Immature natural killer cell (primary cell): Measurements from ENCODE around the gene KIRREL3. TPM values are rescaled to one million over a fixed set of nuclear protein-coding genes. Genes with fewer than 3 reads are reported as not detected.

Experiments
- DNase-seq, 3 donors: peaks; one replicate each; pipeline ENCODE4 v3.0.0; 2022; ENCODE audit warnings: mixed read lengths in 1 of 3
- H3K27ac Mint-ChIP-seq, 6 donors: one replicate each; pipeline ENCODE4 v1.8.0; 2020; ENCODE audit warnings: mixed read lengths in 6 of 6, mild to moderate bottlenecking in 5 of 6, inconsistent platforms in 4 of 6, moderate library complexity in 3 of 6
- H3K27me3 Mint-ChIP-seq, 3 donors: one replicate each; pipeline ENCODE4 v1.8.0; 2020 to 2021; ENCODE audit warnings: low read depth in 3 of 3, mild to moderate bottlenecking in 3 of 3, mixed read lengths in 3 of 3, moderate library complexity in 3 of 3, inconsistent platforms in 1 of 3
- H3K36me3 Mint-ChIP-seq, 3 donors: one replicate each; pipeline ENCODE4 v1.8.0; 2020; ENCODE audit warnings: mixed read lengths in 3 of 3, inconsistent platforms in 2 of 3, mild to moderate bottlenecking in 2 of 3
- H3K4me1 Mint-ChIP-seq, 2 donors: one replicate each; pipeline ENCODE4 v1.8.0; 2020; ENCODE audit warnings: inconsistent platforms in 2 of 2, mild to moderate bottlenecking in 2 of 2, mixed read lengths in 2 of 2, moderate library complexity in 1 of 2
- H3K4me3 Mint-ChIP-seq, 5 donors: one replicate each; pipeline ENCODE4 v1.8.0; 2020; ENCODE audit warnings: mild to moderate bottlenecking in 5 of 5, mixed read lengths in 5 of 5, inconsistent platforms in 3 of 5, moderate library complexity in 3 of 5
- H3K9me3 Mint-ChIP-seq, 6 donors: one replicate each; pipeline ENCODE4 v1.8.0; 2020; ENCODE audit warnings: mild to moderate bottlenecking in 6 of 6, mixed read lengths in 6 of 6, inconsistent platforms in 4 of 6, moderate library complexity in 3 of 6
- polyA plus RNA-seq, 3 donors: library from polyadenylated mRNA; unstranded; fragments of 300-500 nt; fragmentation: Illumina TruSeq; gene quantifications; one replicate each; pipeline ENCODE4 v1.2.3, GENCODE V29; 2021

The KIRREL3 gene
- polyA plus RNA-seq, 3 donors from 2014 or later, result 0.66 TPM; not detected in 2

DNA sequence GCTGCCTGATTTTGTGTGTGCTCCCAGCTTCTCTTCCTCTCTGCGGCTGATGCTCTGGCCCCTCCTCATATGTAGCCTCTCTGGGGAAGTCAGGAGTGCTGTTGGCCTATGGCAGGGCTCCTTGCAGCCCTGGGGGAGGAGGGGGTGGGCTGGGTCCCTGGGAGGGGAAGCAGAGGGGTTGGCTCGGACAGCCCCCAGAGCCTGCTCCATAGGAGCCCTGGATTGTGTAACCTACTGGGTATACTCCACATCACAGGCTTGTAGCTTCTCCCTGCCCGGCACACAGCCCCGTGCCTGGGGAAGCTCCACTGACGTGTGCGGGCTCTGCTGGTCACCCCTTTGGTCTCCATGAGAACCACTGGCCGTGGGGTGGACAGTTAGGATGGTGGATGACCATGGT is 531.3 kb downstream of the KIRREL3 start:
- DNase-seq, result no peak
- Mint-ChIP-seq H3K27ac (no peak overlapping the region), H3K27me3 (peaks cover 0 to 2% (median 2%) of the 10 kb centered on the region in 3 donors), H3K9me3 (no peaks in the 10 kb centered on the region), H3K36me3 (no peaks in the 10 kb centered on the region), H3K4me1 (peaks cover 18 to 21% of the 10 kb centered on the region in 2 donors), H3K4me3 (no peak overlapping the region)

DNA sequence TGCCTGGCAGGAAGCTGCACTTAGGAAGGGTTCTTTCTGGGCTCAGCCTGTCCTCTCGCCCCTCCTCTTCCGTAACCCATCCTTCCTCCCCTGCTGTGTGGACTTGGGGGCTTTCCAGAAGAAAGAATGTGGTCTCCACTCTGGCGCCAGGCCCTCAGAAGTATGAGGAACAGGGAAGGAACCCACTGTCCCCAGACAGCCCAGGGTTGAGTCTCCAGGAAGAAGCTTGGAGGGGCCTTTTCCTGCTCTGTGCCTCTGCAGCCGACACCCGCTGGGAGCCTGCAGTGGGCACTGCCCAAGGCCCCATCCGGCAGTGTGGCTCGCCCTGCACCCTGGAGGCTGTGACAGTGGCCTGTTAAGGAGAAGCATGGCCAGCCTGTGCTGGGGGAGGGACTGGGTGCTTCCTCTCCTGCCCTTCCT is 532.5 kb downstream of the KIRREL3 start:
- Mint-ChIP-seq H3K4me1 (peaks cover 19 to 21% of the 10 kb centered on the region in 2 donors), H3K27me3 (peaks cover 0 to 6% (median 2%) of the 10 kb centered on the region in 3 donors), H3K27ac (peak overlapping the region in 2 of 6 donors; percentile 35 to 40), H3K4me3 (no peak overlapping the region), H3K9me3 (no peaks in the 10 kb centered on the region), H3K36me3 (no peaks in the 10 kb centered on the region)
- DNase-seq, result no peak

DNA sequence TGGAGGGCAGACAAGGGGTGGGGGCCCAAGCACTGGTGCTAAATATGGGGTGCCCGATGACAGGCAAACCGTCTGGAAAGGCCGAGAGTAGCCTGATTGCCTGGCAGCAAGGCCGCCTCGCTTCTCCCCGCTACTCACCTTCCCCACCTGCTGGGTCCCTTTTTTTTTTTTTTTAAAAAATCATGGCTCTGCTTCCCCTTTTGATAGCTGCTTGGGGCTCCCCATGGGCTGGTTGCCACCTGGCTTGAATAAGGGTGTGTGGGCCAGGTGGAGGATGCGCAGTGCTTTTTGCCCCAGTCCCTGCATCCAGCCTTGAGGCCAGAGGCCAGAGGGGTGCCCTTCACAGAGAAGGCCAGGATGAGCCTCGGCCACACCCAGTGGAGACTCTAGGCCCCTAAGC is 533.1 kb downstream of the KIRREL3 start:
- Mint-ChIP-seq H3K4me3 (no peak overlapping the region), H3K27me3 (peaks cover 0 to 6% (median 2%) of the 10 kb centered on the region in 3 donors)
- DNase-seq, result no peak

DNA sequence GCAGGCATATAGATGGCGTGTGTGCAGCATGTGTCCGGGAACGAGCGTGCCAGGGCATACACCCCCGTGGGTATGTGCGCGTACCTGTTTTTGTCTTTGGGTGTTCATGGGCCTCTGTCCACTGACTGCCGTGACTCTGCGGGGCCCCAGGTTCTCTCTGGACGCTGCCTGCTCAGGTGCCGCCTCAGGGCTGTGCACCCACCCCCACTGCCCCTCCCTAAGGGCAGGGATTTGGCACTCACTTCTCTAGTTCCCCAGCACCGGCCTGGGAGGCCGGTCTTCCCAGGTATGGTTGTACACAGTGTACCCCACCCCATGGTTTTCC is 533.6 kb downstream of the KIRREL3 start:
- Mint-ChIP-seq H3K9me3 (no peaks in the 10 kb centered on the region), H3K4me3 (no peak overlapping the region), H3K36me3 (no peaks in the 10 kb centered on the region), H3K27me3 (peaks cover 0 to 6% (median 2%) of the 10 kb centered on the region in 3 donors), H3K27ac (no peak overlapping the region), H3K4me1 (peaks cover 19 to 21% of the 10 kb centered on the region in 2 donors)
- DNase-seq, result no peak

More for the DNA sequence above, 533.1 kb downstream of the KIRREL3 start:
- peaks cover 19 to 21% of the 10 kb centered on the region in 2 donors for H3K4me1 Mint-ChIP-seq
- no peaks in the 10 kb centered on the region for H3K9me3 Mint-ChIP-seq
- no peak overlapping the region for H3K27ac Mint-ChIP-seq
- no peaks in the 10 kb centered on the region for H3K36me3 Mint-ChIP-seq

DNA sequence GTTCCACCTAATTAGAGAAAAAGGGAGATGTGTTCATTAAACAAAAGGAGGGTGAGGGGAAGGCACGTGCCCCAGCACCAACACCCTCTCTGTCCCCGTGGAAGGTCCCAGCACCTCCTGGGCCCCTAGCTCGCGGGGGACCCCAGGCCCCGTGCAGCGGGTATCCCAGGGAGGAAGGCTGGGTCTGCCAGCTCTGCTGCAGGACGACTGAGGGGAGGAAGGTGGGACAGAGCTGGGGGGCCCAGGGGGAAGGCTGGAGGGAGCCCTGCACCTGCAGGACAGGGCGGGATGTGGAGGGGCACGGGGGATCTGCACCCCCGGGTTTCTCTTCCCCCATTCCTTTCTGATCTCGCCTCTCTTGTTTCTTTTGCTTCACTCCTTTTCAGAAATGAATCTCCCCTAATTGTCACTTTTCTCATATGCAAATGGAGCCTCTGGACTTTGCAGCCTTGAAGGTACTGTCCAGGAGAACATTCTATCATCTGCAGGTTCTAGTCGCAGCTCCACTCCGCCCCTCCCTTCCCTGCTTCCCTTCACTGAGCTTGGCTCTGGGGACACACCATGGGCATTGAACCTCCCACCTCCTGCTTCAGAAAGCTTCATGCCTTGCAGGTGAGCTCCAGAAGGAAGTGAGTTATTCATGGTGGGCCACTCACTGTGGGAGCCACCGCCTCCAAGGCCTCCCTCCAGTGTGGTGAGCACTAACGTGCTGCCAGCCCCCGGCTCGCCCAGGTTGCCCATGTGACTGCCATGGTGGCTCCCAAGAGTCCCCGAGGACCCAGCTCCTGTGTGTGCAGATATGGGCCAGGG is 534.1 kb downstream of the KIRREL3 start:
- H3K4me3 Mint-ChIP-seq, result peak overlapping the region in 4 of 5 donors; percentile 62 to 81 (median 72)
- peaks cover 0 to 6% (median 2%) of the 10 kb centered on the region in 3 donors for H3K27me3 Mint-ChIP-seq
- H3K4me1 Mint-ChIP-seq, result peaks cover 19 to 21% of the 10 kb centered on the region in 2 donors
- DNase-seq, result no peak
- peak overlapping the region in 3 of 6 donors; percentile 10 to 91 (median 84) for H3K27ac Mint-ChIP-seq
- no peaks in the 10 kb centered on the region for H3K9me3 Mint-ChIP-seq
- no peaks in the 10 kb centered on the region for H3K36me3 Mint-ChIP-seq

DNA sequence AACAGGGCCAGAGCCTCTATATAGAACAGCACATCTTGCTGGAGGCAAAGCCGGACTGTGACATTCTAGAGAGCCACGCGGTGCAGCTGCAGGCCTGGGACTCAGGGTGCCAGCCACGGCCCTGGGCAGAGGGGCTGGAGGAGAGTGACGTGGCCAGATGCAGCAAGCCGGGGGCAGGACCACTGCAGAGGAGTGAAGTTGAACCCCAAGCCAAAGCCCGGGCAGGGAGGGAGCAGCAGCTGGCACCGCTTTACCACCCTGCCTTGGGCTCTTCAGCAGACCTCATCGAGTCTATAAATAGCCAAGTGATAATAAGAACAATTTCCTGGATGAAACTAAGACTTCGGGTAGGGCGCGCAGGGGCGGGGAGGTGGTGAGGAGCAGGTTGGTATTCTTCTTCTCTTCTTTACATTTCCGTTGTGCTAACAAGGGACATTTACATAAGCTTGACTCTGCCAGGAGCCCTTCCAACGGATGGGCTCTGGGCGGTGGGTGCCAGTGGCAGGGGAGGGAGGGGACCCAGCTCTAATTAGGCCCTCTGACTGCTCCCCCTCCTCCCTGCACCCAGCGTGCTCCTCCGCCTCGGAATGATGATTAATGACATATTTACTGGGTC is 534.9 kb downstream of the KIRREL3 start:
- Mint-ChIP-seq H3K4me1 (peaks cover 19 to 21% of the 10 kb centered on the region in 2 donors), H3K27me3 (peaks cover 0 to 6% (median 2%) of the 10 kb centered on the region in 3 donors), H3K27ac (peak overlapping the region; percentile 8 to 91 (median 47)), H3K4me3 (peak overlapping the region; percentile 39 to 81 (median 67)), H3K36me3 (no peaks in the 10 kb centered on the region), H3K9me3 (no peaks in the 10 kb centered on the region)
- DNase-seq, result peak in 2 of 3 donors; percentile 10 to 46

DNA sequence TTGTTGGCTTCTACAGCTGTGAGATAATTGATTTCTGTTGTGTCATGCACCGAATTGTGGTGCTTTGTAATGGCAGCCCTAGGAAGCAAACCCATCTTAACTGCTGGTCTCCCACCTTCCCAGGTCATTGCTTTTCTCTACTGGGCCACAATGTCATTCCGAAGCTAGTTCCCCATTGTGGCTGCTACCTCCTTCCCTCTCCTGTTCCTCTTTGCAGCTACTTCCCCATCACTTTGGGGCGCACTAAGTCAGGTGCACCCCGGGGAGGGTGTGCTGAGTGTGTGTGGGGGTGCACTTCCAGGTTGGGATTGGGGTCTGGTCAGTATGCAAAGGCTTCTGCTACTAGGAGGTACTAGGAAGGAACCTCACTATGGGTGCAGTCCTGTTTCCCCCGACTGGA is 535.8 kb downstream of the KIRREL3 start:
- peaks cover 0 to 7% (median 2%) of the 10 kb centered on the region in 3 donors for H3K27me3 Mint-ChIP-seq
- H3K4me3 Mint-ChIP-seq, result peak overlapping the region in 3 of 5 donors; percentile 67 to 81 (median 77)
- H3K9me3 Mint-ChIP-seq, result no peaks in the 10 kb centered on the region
- no peaks in the 10 kb centered on the region for H3K36me3 Mint-ChIP-seq
- peak overlapping the region in 2 of 6 donors; percentile 84 to 91 for H3K27ac Mint-ChIP-seq
- DNase-seq, result no peak
- peaks cover 19 to 21% of the 10 kb centered on the region in 2 donors for H3K4me1 Mint-ChIP-seq

DNA sequence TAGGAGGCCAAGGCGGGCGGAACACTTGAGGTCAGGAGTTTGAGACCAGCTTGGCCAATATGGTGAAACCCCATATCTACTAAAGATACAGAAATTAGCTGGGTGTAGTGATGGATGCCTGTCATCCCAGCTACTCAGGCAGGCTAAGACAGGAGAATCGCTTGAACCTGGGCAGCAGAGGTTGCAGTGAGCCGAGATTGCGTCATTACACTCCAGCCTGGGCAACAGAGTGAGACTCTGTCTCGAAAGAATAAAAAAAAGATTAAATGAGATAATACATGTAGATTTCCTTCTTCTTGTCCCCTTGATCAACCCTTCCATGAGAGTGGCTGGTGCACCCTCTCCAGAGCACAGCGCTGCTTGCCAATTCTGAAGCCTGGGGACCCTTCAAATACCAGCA is 538.1 kb downstream of the KIRREL3 start:
- no peak overlapping the region for H3K27ac Mint-ChIP-seq
- peaks cover 0 to 11% (median 2%) of the 10 kb centered on the region in 3 donors for H3K27me3 Mint-ChIP-seq
- no peak overlapping the region for H3K4me3 Mint-ChIP-seq
- H3K4me1 Mint-ChIP-seq, result peaks cover 19 to 21% of the 10 kb centered on the region in 2 donors
- no peaks in the 10 kb centered on the region for H3K9me3 Mint-ChIP-seq
- H3K36me3 Mint-ChIP-seq, result no peaks in the 10 kb centered on the region
- DNase-seq, result no peak

DNA sequence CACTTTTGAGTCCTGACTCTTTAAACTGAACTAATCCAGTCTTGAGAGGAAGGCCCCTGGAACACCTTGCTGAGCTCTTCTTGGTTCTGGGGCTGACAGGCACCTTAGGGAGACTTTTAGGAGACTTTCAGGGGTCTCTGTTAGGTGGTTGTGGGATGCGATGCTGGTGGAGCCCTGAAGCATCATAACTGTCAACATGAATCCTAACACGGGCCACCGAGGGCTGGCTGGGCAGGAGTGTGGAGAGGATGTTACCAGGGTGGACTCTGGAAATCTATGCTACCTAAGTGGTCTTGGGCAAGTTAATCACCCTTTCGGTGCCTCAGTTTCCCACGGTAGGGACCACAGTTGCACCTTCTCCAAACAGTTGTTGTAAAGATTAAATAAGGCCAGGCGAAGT is 538.6 kb downstream of the KIRREL3 start:
- H3K4me3 Mint-ChIP-seq, result no peak overlapping the region
- DNase-seq, result no peak
- H3K36me3 Mint-ChIP-seq, result no peaks in the 10 kb centered on the region
- H3K4me1 Mint-ChIP-seq, result peaks cover 19 to 21% of the 10 kb centered on the region in 2 donors
- H3K27me3 Mint-ChIP-seq, result peaks cover 0 to 11% (median 2%) of the 10 kb centered on the region in 3 donors
- H3K9me3 Mint-ChIP-seq, result no peaks in the 10 kb centered on the region
- H3K27ac Mint-ChIP-seq, result no peak overlapping the region

DNA sequence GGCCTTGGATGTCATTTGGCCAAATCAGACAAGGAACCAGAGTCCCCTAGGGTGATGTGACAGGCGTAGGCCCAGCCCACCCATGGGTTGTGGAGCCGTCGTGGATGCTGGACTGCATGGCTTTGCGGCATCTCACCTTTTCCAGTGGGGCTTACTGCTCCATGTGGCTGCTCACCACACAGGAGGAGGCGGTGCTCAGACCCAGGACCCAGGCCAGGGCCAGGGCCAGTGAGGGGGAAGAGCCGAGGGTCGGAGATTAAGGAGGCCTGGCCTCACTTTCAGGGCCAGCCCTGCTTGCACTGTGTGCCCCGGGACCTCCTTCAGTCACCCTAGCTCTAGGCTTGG is 539.5 kb downstream of the KIRREL3 start:
- DNase-seq, result no peak
- H3K4me1 Mint-ChIP-seq, result peaks cover 14 to 15% of the 10 kb centered on the region in 2 donors
- no peak overlapping the region for H3K4me3 Mint-ChIP-seq
- H3K9me3 Mint-ChIP-seq, result no peaks in the 10 kb centered on the region
- H3K27me3 Mint-ChIP-seq, result peaks cover 0 to 11% (median 2%) of the 10 kb centered on the region in 3 donors
- H3K27ac Mint-ChIP-seq, result no peak overlapping the region
- H3K36me3 Mint-ChIP-seq, result no peaks in the 10 kb centered on the region

DNA sequence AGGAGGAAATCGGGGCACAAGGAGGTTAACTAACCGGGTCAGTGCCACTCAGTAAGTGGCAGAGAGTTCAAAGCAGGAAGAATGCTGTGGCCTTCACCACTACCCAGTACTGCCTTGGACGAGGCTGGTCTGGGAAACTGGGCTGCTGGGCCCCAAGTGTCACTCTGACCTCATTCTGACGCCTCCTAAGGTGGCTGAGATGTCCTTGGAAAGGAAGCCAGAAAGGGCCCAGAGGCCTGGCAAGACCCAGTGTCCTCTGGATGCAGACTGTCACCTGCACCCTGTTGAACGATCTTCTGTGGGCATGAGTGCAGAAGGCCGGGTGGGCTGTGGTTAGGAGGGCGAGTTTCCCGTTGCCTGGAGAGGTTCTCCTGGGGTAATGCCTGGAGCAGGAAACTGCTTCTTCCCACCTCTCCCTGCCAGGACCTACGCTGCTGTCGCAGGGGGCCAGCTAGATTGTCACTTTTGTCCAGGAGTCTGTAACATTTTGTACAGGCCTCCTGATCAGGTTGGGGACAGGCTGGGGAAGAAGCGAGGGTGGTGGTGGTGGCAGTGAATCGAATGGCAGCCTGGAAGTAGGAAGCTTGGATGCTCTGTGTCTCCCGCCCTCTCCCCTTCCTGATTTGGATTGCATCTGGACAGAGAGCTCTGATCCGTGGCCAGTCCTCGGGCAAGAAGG is 540.0 kb downstream of the KIRREL3 start:
- no peaks in the 10 kb centered on the region for H3K36me3 Mint-ChIP-seq
- peaks cover 8 to 10% of the 10 kb centered on the region in 2 donors for H3K4me1 Mint-ChIP-seq
- peaks cover 0 to 11% (median 2%) of the 10 kb centered on the region in 3 donors for H3K27me3 Mint-ChIP-seq
- no peak overlapping the region for H3K27ac Mint-ChIP-seq
- no peak for DNase-seq
- no peak overlapping the region for H3K4me3 Mint-ChIP-seq
- no peaks in the 10 kb centered on the region for H3K9me3 Mint-ChIP-seq

DNA sequence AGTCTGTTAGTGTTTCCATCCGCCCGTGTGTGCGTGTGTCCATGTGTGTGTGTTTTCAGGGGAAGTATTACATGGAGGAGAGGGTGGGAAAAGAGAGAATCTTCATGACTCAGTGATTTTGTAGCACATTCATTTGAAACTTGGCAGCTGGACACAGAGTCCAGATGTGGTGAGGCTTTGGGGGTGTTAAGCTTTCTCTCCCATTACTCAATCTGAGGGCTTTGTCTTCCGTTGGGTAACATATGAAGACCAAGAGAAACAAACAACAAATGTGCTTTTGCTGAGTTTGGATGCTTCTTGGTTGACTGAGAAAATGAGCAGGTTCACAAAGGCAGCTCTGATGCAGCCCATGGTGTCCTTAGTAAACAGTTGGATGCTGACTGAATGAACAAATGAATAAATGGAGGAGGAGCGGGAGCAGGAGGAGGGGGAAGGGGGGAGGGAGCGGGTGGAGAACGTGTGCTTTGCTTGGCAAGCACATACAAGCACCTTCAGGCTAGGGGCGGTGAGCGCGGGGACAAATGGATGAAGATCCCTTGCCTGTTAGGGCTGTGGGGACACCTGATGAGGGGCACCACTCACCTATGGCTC is 540.8 kb downstream of the KIRREL3 start:
- no peak overlapping the region for H3K4me3 Mint-ChIP-seq
- peaks cover 0 to 11% (median 2%) of the 10 kb centered on the region in 3 donors for H3K27me3 Mint-ChIP-seq
- no peak overlapping the region for H3K27ac Mint-ChIP-seq
- H3K4me1 Mint-ChIP-seq, result peaks cover under 1 to 3% of the 10 kb centered on the region in 2 donors
- no peaks in the 10 kb centered on the region for H3K36me3 Mint-ChIP-seq
- H3K9me3 Mint-ChIP-seq, result no peaks in the 10 kb centered on the region
- DNase-seq, result no peak

DNA sequence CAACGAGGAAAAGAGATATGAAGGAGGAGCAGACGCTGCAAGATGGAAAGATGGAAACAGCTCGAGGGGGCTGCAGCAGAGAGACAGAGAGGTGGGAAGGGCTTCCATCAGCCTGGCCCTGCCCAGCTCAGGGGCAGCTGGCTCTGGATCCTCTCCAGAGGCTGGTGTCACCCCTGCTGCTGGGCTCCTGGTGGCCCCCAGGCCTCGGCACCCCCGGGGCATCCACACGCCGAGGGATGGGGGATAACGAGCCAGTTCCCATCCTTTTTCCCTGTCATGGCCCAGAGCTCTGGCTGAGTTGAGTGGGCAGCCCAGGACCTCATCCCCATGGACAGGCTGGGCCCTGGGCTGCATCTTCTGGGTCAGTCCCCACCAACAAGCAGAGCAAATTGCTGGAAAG is 542.8 kb downstream of the KIRREL3 start:
- no peak overlapping the region for H3K27ac Mint-ChIP-seq
- H3K9me3 Mint-ChIP-seq, result no peaks in the 10 kb centered on the region
- H3K4me1 Mint-ChIP-seq, result no peaks in the 10 kb centered on the region
- no peak for DNase-seq
- H3K27me3 Mint-ChIP-seq, result peaks cover 0 to 6% (median 0%) of the 10 kb centered on the region in 3 donors
- no peak overlapping the region for H3K4me3 Mint-ChIP-seq
- no peaks in the 10 kb centered on the region for H3K36me3 Mint-ChIP-seq
